Skin of body (tissue), 2 donors: ENCODE results near the gene FAM221B. TPM values are rescaled to one million over a fixed set of nuclear protein-coding genes. Genes with fewer than 3 reads are reported as not detected.

Source experiments
- DNase-seq: peaks from one replicate; lab custom pipeline; 2025; lab: John Stamatoyannopoulos, UW
- total RNA-seq: library from RNA; depleted of rRNA; stranded (reverse); fragments of >200 nt; gene quantifications from one replicate; pipeline ENCODE4 v1.2.3, GENCODE V29; 2014

Gene FAM221B
- total RNA-seq, 1 donor from 2014 or later, result not detected

DNA sequence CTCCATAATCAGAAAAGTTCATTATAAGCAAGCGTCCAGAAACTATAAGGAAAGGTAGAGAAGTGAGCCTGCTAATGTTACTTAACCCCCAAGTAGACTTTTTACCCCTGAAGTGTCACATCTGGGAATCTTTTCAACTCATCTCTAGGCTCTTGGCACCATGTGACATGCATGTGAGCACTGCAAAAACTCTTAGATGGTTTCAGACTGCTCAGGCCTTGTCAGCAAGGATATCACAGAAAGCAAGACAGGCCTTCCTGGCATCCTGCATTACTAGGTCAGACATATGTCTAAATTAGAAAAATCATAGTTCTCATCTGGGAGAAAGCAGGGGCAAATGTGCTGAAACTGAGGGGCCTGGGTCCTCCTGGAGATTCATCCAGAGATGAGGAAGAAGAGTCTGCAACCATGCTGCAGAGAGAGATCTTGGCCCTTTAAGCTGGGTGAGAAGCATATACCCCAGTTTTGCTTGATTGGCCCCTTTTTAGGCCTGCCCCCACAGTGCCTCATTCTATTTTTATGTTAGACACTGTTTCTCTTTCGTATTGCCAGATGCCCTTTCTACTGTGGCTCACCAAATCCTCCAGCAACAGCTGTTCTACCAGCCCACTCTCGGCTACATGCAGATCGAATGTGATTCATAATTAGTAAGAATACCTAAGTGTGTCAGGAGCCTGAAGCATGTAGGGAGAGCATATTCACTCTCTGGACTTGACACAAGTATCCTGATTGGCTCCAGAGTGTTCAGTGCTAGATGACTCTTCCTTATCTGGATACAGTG, 19.4 kb upstream of the FAM221B start:
- peak; percentile 17 for DNase-seq

DNA sequence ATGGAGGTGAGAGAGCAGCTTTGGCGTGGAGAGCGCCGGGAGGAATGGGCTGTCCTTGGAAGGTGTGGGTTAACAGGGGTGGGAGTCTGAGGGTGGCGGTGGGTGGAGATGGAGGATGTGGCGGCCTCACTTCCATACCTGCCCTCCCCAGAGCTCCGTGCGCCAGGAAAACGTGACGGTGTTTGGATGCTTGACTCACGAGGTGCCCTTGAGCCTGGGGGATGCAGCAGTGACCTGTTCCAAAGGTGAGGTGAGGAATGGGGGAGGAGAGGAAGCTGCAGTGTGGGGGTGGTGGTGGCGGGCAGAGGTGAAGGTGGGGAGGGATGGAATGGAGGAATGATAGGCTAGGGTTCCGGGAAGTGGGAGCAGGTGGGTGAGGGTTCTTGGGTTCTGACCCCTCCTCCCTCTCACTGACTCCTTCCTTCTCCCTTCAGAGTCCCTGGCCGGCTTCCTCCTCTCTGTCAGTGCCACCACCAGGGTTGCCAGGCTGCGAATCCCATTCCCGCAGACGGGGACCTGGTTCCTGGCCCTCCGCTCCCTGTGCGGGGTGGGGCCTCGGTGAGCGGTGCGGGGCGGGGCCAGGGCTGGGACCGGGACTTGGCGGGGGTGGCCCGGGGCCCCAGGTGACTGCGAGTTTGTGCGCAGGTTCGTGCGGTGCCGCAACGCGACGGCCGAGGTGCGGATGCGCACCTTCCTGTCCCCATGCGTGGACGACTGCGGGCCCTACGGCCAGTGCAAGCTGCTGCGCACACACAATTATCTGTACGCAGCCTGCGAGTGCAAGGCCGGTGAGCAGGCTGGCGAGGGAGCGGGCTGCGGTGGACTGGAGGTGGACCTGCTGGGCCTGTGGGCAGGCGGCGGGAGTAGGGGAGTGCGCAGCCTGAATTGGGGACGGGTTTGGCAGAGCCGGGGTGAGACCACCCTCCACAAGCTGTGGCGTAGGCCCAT, 17.6 kb upstream of the FAM221B start:
- DNase-seq, result no peak

DNA sequence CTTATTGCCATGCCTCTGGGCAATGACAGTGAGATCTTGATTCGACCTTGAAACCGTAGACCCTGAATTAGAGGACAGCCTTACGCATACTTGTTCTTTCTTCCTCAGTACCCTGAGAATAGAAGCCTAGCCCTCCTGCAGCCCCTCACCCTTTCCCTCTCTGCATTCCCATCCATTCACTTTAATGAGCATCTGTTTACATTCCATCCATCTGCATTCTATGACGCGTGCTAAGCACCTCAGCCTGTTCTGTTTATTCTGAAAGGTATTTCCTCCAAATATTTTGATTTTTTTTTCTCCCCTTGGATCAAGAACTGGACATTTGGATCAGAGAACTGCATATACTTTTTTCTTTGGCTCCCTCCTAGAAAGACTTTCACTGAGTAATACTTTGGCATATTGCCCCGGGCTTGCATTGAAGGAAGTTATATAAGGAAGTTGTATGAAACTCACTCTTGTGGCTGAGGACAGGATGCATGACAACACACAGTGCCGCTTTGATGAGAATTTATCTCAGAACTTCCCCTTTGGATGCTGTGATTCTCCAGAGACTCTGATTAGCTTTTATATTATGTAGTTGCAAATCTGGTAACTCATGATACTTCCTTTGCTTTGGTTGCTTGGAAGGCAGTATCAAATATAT, 16.2 kb upstream of the FAM221B start:
- DNase-seq, result peak; percentile 95

DNA sequence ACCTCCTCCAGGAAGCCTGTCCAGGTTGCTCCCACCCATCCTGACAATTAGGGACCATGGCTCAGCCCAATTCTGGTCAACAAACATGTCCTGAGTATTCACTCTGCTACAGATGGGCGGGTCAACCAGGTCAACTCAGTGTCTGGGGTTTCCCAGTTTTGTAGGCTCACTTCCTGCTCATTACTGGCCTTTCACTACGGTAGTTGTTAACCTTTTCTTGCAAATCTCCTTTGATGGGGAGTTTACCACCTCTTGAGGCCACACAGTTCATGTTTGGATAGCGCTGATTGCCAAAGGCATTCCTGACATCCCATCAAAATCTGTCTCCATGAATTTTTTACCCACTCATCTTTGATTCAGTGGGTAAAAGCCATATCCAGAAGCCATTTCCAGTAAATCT, 14.3 kb upstream of the FAM221B start:
- DNase-seq, result no peak

DNA sequence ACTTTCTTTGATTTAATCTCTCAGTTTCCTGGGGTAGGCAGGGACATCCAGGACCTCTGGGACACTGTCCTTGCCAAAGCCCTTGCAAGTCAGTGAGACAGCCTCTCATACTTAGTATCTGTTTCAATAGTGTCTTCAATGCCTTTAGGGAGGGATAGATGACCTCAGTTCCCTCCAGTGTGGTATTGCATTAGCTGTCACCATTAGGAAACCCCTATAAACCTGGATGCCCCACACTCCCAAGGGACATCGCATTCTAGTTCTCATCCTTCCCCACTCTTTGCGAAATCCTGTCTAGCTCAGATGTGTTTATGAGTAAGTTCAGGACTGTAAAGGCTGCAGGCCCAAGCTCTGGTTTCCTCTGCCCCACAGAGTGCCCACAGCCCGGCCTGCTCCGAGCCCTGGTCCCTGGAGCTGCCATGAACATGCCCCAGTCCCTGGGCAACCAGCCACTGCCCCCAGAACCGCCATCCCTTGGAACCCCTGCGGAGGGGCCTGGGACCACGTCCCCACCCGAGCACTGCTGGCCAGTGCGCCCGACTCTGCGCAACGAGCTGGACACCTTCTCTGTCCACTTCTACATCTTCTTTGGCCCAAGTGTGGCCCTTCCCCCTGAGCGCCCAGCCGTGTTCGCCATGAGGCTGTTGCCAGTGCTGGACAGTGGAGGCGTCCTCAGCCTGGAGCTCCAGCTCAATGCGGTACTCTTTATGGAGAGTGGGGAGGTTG, 13.7 kb upstream of the FAM221B start:
- no peak for DNase-seq

DNA sequence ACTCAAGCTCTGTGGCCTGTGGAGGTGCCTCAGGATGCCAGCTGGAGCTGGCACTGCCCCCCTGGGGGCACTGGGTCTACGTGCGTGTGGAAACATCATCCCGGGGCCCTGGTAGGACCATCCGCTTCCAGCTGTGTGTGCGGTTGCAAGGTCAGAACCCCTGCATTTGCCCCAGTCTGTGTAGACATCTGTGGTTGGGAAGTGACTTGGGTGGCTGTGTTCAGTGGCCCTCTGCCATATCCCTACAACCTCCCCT, 13.0 kb upstream of the FAM221B start:
- no peak for DNase-seq

DNA sequence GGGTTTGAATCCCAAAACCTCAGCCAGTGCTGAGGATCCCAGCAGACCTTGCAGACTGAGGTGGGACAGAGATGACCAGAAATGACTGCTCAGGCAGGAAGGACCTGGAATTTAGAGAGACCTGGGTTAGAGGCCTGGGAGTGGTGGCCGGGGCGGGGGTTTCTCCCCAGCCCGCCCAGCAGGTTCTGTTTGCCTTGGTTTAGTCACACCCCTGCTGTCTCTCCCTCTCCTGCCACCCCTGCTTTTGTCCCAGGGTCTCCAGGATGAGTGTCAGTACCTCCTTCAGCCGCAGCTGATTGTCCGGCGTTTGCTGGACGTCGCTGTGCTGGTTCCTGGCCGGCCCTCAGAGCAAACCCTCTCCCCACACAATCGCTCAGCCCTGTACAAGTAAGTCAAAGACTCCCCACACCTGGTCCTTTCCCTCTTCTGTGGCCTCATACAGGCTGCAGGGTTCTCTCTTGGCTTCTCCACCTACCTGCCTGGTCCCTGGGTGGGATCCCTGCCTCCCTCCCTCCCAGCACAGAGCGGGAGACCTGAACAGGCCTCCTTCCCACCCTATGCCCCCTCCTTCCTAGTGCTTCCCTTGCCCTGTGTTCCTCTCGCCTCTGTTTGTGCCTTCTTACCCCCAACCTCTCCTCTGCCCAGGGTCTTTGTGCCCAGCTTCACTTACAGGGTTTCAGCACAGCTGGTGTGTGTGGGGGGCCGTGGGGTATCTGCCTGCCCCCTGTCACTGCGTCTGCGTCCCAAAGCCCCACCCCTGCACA, 12.5 kb upstream of the FAM221B start:
- no peak for DNase-seq

DNA sequence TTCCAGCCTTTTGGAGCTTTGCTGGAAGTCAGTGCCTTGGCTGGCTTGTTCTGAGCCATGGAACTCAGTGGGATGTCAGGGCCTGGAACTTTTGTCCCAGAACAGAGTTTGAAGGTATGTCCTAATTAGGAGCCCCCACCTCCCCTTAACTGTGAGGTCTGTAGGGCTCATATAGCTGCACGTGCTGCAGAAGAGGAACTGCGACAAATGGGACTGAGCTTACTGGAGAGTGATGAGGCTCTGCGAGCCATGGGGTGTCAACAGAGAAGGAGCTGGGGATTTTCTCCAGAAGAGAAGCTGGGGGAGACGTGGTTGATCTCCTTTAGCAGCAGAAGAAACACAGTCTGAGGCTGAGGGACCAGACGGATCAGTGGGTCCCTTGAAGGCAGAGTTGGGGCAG, 11.4 kb upstream of the FAM221B start:
- DNase-seq, result no peak

DNA sequence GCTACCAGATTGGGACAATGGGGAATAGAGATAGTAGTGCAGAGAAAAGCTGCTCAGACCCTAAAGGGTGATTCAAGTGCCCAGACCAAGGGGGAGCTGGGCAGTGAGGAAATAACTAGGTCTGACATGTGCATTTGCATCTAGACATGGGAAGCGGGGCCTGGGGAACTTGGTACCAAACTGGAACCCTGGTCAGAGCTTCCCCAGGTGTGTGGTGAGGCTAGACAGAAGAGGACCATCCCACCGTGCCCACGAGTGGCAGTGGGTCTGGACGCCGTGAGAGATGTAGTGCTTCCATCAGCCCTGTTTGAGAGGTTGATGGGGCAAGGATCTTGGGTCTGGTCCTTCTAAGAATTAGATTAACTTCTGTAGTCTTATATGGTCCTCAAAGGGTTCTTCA, 8.1 kb upstream of the FAM221B start:
- DNase-seq, result no peak

DNA sequence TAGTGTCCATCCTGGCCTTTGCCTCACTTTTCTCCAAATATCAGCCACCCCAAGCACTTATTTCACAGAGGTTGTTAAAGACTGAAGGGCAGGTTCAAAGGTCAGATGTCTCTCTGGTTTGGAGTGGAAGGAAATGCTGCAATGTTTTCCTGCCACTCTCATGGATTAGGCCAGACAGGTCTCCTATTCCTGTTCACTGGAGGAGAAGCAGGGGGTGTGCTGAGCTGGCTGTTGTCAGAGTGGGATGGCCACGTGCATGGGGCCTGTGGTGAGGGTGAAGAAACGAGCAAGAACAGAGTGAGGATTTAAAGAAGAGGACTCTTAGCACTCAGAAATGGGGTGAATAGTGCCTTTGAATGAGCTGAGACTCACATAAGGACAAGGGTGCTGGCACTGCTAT, 7.2 kb upstream of the FAM221B start:
- no peak for DNase-seq

DNA sequence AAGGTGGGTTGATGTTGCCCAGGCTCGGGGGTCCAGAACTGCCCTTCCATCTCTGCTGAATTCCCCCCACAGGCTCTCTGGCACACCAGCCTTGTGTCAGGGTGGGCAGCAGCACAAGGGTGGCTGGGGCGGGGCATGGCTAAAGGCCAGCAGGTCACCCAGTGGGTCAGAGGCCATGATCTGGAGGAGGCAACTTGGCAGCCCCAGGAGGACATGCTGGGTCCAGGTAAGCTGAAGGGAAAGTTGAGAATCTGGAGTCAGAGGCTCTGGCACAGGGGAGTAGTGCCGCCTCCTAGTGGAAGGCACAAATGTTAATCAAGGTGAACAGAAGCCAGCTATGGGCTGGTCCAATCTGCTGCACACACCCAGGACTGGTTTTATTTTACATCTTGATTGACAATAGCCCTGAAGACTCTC, 6.7 kb upstream of the FAM221B start:
- no peak for DNase-seq

DNA sequence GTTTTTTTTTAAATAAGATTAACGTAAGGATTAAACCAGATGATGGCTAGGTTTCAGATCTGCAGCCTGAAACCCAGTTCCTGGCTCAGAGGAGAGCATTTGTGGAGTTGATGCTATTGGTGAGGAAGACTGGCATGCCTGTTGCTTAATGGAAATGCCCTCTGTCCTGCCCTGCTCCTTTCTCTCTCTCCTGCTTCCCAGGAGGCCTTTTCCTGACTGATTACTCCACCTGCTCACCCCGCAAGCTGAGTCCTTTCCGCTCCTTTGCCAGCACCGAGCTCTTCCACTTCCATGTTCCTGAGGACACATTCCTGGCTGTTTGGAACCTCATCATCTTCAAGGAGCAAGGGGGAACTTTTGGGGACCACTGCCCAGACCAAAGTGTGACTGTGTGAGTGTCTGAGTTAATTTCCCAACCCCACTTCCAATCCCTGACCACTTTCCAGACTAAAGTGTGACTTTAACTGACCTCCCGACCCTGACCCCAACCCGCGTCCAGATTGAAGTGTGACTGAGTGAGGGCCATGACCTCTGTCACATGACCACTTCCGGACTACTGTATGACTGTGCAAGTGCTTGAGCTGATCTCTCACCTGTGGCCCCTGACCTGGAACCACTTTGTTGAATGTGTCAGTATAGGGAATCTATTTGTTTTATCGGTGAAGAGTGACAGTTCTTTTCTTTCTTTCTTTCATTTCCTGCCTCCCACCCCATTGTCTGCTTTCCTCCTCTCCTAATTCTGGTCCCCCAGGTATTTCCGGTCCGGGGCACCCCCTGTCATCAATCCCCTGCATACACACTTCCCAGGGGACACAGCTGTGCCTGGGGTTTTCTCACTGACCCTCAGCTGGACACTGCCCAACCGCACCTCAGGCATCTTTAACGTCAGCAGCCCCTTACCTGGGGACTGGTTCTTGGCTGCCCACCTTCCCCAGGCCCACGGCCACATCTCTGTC, 6.0 kb upstream of the FAM221B start:
- DNase-seq, result no peak

DNA sequence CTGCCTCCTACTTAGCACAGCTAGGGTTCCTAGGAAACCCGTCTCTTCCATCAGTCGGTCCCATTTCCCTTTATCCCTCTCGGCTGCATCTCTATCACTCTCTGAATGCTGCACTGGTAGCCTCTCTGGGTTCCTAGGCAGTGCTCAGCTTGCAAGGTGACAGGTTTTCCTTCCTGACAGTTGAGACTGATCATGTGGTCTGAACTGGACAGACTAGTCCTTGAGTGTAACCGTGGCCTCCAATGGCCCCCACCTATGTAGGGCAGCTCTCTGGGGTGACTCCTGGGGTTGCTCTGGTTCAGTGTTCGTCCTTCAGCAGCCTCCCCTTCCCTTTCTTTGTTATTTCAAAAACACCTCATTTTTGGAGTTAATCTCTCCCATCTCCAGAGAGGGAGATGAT, 4.3 kb upstream of the FAM221B start:
- no peak for DNase-seq

DNA sequence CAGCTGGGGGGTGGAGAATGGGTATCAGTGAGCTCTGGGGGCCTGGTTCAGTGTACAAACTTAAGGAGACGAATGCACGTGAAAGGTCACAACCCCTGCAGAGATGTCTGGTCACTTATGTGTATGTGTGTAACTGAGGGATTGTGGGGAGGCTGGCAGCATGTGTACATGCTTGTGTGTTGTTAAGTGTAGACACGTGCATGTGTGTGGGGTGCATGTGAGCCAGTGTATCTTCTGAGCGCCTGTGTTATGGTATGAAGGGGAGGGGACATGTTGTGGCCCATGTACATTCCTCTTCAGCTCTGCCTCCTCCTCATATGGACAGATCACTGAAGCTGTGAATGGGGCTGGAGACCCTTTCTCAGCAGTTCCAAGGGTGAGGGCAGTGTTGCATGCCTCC, 2.5 kb upstream of the FAM221B start:
- no peak for DNase-seq

DNA sequence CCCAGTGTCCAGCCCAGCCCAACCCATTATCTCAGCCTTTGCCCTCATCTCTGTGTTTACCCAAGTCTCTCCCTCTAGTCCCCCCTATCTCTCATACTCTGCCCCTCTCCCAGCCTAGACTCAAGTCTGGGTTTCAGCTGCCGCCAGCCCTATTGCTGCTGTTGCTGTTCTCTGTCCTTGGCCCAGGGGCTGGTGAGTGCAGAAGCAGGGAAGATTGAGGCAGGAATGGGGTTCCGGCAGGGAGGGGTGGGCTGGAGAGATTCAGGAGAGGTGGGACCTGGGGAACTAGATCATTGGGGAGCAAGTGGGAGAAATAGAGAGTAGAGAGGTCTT, 1.2 kb upstream of the FAM221B start:
- DNase-seq, result peak; percentile 42

DNA sequence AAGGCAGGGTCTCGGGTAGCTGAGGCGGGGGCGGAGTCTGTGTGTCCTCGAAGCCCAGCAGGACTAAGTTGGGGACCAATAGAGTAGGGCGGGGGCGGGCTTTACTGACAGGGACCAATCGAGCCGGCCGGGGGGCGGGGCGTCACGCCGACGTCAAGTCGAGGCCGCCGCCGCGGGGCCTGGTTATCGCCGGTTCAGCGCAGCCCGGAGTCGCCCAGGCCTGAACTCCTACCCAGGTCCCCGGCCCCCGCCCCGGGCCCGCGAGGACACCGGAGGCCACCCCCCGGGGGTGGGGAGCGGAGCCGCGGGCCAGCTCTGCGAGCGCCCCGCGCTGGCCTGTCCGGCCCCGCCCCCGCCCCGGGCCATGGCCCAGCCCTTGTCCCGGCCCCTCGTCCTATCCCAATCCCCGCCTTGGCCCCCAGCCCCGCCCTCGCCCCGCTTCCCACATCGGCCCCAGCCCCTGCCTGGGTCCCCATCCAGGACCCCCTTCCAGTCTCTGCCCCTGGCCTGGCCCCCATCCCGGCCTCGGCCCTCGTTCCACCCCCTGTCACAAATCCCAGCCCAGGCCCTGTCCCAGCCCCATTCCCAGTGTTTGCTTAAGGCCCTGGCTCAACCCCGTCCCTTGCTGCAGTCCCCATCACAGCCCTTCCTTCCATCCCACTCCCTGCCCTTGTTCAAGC, 692 bp upstream of the FAM221B start, which contains the start of gene TMEM8B:
Gene TMEM8B, plus strand, starts transcription at position 145 of the 680 bp plus-strand sequence. Its CDS starts 220 bp downstream, at position 365.
- peak; percentile 92 for DNase-seq

DNA sequence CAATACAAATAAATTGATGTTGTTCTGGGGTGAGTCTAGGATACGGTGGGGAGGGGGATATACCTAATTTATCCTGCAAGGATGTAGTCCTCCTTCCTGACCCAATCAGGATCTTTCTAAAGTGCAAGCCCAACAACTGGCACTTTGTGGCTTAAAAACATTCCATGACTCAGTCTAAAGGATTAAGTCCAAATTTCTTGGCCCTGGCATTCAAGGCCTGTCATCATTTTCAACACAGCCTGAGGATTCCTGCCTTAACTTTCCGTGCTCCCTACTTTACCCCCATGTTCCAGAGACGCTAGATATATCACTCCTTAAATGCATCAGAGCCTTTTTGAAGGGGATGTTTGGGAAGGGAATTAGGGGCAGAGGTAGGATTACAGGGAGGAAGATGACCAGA, 1.0 kb downstream of the FAM221B start:
- no peak for DNase-seq

DNA sequence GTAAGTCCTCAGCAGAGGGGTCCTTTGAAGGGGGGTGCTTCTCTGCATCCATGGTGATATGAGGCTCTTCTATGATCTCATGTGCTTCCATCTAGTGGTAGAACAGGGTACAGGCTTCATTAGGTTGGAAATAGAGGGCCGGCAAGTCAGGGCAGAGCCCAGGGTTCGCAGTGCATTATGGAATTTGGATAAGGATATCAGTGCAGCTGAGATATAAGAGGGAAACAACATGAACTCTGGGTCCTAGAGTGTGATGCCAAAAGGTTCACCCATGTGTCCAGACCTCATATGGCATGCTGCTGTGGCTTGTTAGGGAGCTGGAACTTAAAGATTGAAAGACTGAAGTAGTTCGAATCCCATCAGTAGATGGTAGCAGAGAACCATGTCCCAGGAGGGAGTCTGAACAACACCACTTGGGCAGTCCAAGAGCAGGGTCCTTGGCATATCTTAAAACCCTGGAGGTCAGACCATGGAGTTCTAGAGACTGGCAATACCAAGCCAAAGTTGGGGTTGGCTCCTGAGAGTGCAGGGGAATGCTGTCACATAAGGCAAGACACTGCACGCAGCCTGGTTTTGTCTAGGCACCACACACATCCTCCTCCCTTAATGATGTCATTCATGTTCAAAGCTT, 2.3 kb downstream of the FAM221B start:
- DNase-seq, result peak; percentile 26

DNA sequence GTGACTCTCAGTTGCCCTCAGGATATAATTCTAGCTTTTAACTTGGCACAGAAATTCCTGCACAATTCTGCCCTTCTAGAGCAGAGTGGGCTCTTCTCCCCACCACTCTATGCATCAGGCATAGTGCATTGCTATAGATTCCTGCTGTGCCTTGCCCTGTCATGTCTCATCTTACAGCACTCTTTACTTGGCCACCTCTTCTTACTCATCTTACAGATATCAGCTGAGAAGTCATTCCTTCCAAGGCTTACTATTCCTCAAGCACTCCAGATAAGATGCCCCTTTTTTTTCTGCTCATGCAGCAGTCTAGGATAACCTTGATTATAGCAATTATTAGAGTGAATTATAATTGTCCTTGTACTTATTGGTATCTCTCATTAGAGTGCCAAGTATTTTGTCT, 5.6 kb downstream of the FAM221B start:
- DNase-seq, result no peak
